ENCODE measurements around the gene FOXJ1. TPM values are rescaled to one million over a fixed set of nuclear protein-coding genes. Genes with fewer than 3 reads are reported as not detected.

Gene FOXJ1
- total and polyA plus RNA-seq, 2 of the 13 experiments (the other 11 are each of a cell fraction or from before 2014, with no cell fraction given) = 0.98 to 1.6 TPM

- TF ChIP-seq ELF1 (CRISPR knock-in tag; IDR thresholded peaks at IDR 0.05) (no peak), ZNF225 (CRISPR knock-in tag; IDR thresholded peaks at IDR 0.05) (0 out of 2 replicates have a peak, but pooled peaks have one; percentile 33), RBM39 (IDR thresholded peaks at IDR 0.05; ENCODE audit: low read depth, low read length, poor library complexity, severe bottlenecking) (no peak), ZNF883 (CRISPR knock-in tag; IDR thresholded peaks at IDR 0.05; ENCODE audit: not compliant biosample characterization) (peak; percentile 50), SMAD3 (CRISPR knock-in tag; IDR thresholded peaks at IDR 0.05) (no peak), E2F1 (CRISPR knock-in tag; IDR thresholded peaks at IDR 0.05) (no peak), CC2D1A (CRISPR knock-in tag; IDR thresholded peaks at IDR 0.05) (no peak)
- TF ChIP-seq, protein P1, sequence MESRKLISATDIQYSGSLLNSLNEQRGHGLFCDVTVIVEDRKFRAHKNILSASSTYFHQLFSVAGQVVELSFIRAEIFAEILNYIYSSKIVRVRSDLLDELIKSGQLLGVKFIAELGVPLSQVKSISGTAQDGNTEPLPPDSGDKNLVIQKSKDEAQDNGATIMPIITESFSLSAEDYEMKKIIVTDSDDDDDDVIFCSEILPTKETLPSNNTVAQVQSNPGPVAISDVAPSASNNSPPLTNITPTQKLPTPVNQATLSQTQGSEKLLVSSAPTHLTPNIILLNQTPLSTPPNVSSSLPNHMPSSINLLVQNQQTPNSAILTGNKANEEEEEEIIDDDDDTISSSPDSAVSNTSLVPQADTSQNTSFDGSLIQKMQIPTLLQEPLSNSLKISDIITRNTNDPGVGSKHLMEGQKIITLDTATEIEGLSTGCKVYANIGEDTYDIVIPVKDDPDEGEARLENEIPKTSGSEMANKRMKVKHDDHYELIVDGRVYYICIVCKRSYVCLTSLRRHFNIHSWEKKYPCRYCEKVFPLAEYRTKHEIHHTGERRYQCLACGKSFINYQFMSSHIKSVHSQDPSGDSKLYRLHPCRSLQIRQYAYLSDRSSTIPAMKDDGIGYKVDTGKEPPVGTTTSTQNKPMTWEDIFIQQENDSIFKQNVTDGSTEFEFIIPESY (CRISPR knock-in tag; IDR thresholded peaks at IDR 0.05) = 0 out of 2 replicates have a peak, but pooled peaks have one; percentile 9
Observed at GRCh38 chr17:76161619-76162266, 20.7 kb upstream of the FOXJ1 start (continued).

- Histone ChIP-seq H3K9me3 (ENCODE audit: low read length) (no peaks in the 10 kb centered on the region), H3K79me2 (ENCODE audit: insufficient read depth, low read length) (no peaks in the 10 kb centered on the region), H3K4me3 (replicated peaks in 1 of 3; ENCODE audit: insufficient read depth in 1 of 3, low read depth in 2 of 3, low read length in 3 of 3) (no peak overlapping the region), H3K27me3 (ENCODE audit: control insufficient read depth in 1 of 2, insufficient read depth in 2 of 2, low read length in 2 of 2) (peaks cover 0 to 4% of the 10 kb centered on the region in 2 experiments; a peak in 2 of 5 replicates), H3K27ac (ENCODE audit: extremely low read length, insufficient read depth, low read length) (no peak overlapping the region), H2AFZ (ENCODE audit: low read length) (no peak overlapping the region), H3K36me3 (replicated peaks in 1 of 2; ENCODE audit: control insufficient read depth in 1 of 2, insufficient read depth in 2 of 2, low read length in 2 of 2) (no peaks in the 10 kb centered on the region), H3K4me1 (ENCODE audit: insufficient read depth, low read length) (peaks cover 21% of the 10 kb centered on the region), H3K9ac (ENCODE audit: insufficient read depth, low read depth, low read length) (no peak overlapping the region), H3K4me2 (ENCODE audit: low read depth, low read length) (no peak overlapping the region), H4K20me1 (ENCODE audit: insufficient read depth, low read length) (no peaks in the 10 kb centered on the region)
- WGBS (ENCODE audit: low lambda C conversion rate) = 34% methylated on average over 8 of the region's 8 CpGs
- peak; percentile 52; the same call in 2 of the 3 replicates for ATAC-seq
- intact Hi-C loops (cut with micrococcal nuclease; ENCODE audit: unreplicated experiment) (no loop called here), in situ Hi-C loops (cut with HindIII; ENCODE audit: extremely low pct_ligation_motif_present, low pct_unique_long_range_greater_than_20kb) (no loop called here)
- BruUV-seq (replicated peaks) = no TSS peak
- ChIA-PET POLR2A (no interaction called here), CTCF (ENCODE audit: low intra/inter-chr PET ratio, low total read pairs) (no interaction called here)
- peak; percentile 88 for FAIRE-seq
- DNase-seq (ENCODE audit: low spot score) = no peak
- TF ChIP-seq PCBP1 (IDR thresholded peaks at IDR 0.05; ENCODE audit: borderline replicate concordance, low read depth, low read length) (no peak), ZNF768 (CRISPR knock-in tag; IDR thresholded peaks at IDR 0.05) (no peak), ZKSCAN1 (IDR thresholded peaks at IDR 0.05; ENCODE audit: low read length) (no peak), ZNF670 (CRISPR knock-in tag; IDR thresholded peaks at IDR 0.05; ENCODE audit: borderline replicate concordance) (no peak), SCMH1 (CRISPR knock-in tag; IDR thresholded peaks at IDR 0.05; ENCODE audit: borderline replicate concordance) (no peak), AKAP8 (CRISPR knock-in tag; IDR thresholded peaks at IDR 0.05) (no peak), BCL6 (CRISPR knock-in tag; IDR thresholded peaks at IDR 0.05) (peak; percentile 96), SOX5 (CRISPR knock-in tag; IDR thresholded peaks at IDR 0.05; ENCODE audit: borderline replicate concordance) (peak; percentile 23)
Observed at GRCh38 chr17:76160896-76161528, 20.0 kb upstream of the FOXJ1 start.
